ENCODE results near the gene SP100. TPM values are rescaled to one million over a fixed set of nuclear protein-coding genes. Genes with fewer than 3 reads are reported as not detected.

Gene SP100
- total and polyA plus RNA-seq, 2 of the 8 experiments (the other 6 are each of a cell fraction or from before 2014, with no cell fraction given), result 0.06 to 1.1 TPM

DNA sequence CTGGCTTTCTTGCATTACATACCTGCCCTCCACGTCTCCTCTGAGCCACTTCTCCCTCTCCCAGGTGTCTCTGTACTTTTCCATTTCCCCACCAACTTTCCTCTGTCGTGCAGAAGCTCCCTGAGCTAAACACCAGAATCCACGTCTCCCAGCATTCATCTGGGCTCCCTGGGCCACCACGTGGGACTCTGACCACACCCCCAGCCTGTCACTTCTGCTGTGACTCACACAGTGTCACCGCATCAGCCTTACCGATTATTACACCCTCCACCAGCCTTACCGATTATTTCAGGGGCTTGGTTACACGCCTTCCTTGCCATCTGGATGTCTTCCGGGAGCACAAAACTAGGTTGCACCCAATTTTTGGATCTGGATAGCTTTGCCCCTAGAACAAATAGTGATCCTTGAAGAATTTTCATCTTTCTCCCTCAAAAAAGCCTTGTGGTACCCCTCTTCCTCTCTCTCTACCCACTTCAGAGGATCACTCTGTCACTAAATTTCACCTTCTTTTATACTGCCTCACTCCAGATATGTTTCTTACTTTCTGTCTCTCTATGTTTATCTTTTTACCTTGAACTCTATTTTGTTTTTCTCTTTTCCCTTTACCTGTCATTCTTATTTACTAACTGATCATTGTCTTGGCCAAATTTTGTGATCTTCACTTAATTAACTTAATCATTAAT is 159.8 kb downstream of the SP100 start:
- Histone ChIP-seq H3K4ac (replicated peaks; ENCODE audit: insufficient read length, low read depth, low read length) (no peak overlapping the region), H4K91ac (replicated peaks; ENCODE audit: insufficient read length, low read length) (no peak overlapping the region), H2BK12ac (ENCODE audit: low read depth, low read length) (no peak overlapping the region), H3K36me3 (ENCODE audit: control insufficient read depth in 2 of 4, insufficient read depth in 4 of 4, low read length in 3 of 4) (no peaks in the 10 kb centered on the region), H3K23me2 (ENCODE audit: low read depth, low read length) (no peaks in the 10 kb centered on the region), H4K5ac (ENCODE audit: insufficient read length, low read depth, low read length) (no peak overlapping the region), H3K9ac (replicated peaks in 1 of 4; ENCODE audit: extremely low read depth in 1 of 4, low read depth in 3 of 4, low read length in 3 of 4) (no peak overlapping the region), H3K4me1 (replicated peaks in 1 of 4; ENCODE audit: control insufficient read depth in 3 of 4, insufficient read depth in 4 of 4, low read length in 3 of 4) (no peaks in the 10 kb centered on the region), H3K9me3 (ENCODE audit: insufficient read depth in 2 of 2, low read depth in 1 of 2, low read length in 1 of 2) (peaks cover 10 to 14% of the 10 kb centered on the region in 2 experiments; a peak in 3 of 4 replicates), H2BK15ac (ENCODE audit: low read length) (no peak overlapping the region), H3K14ac (ENCODE audit: insufficient read length) (no peak overlapping the region), H2BK120ac (replicated peaks; ENCODE audit: low read depth, low read length) (no peak overlapping the region), H4K20me1 (replicated peaks in 1 of 2; ENCODE audit: control insufficient read depth in 1 of 2, insufficient read depth in 2 of 2, low read length in 2 of 2) (no peaks in the 10 kb centered on the region), H2BK5ac (ENCODE audit: low read depth, low read length) (no peak overlapping the region), H3K27me3 (replicated peaks in 1 of 4; ENCODE audit: control insufficient read depth in 3 of 4, extremely low read depth in 1 of 4, insufficient read depth in 3 of 4, low read length in 3 of 4) (no peaks in the 10 kb centered on the region), H3K23ac (ENCODE audit: insufficient read length) (no peak overlapping the region), H4K8ac (ENCODE audit: extremely low read depth, insufficient read depth, low read length) (0 out of 2 replicates have a peak overlapping the region, but pooled peaks have one; percentile 6), H3K79me1 (ENCODE audit: low read depth, low read length) (no peaks in the 10 kb centered on the region), H3K4me2 (ENCODE audit: insufficient read depth in 1 of 2, low read depth in 2 of 2, low read length in 2 of 2) (no peak overlapping the region), H3K18ac (ENCODE audit: extremely low read depth, low read length) (no peak overlapping the region), H3K4me3 (ENCODE audit: extremely low read depth in 1 of 4, insufficient read depth in 2 of 4, low read depth in 3 of 4, low read length in 4 of 4) (no peak overlapping the region), H2AFZ (ENCODE audit: low read length) (peak overlapping the region; percentile 7; the same call in 1 of the 2 replicates), H3K27ac (ENCODE audit: low read depth, low read length) (no peak overlapping the region), H3K56ac (replicated peaks; ENCODE audit: insufficient read length, low read depth, low read length) (no peak overlapping the region), H2AK5ac (ENCODE audit: low read depth, low read length) (no peak overlapping the region), H3K79me2 (ENCODE audit: control insufficient read depth in 1 of 2, insufficient read depth in 2 of 2, low read length in 2 of 2) (no peaks in the 10 kb centered on the region), H2BK20ac (ENCODE audit: low read length) (no peak overlapping the region)
- POLR2A ChIA-PET (ENCODE audit: partially characterized antibody), result no interaction called here
- WGBS, 2 experiments (ENCODE audit: extremely low coverage in 1 of 2, insufficient coverage in 1 of 2, insufficient read length in 1 of 2, insufficient replicate concordance in 2 of 2, low coverage in 1 of 2, low lambda C conversion rate in 2 of 2, missing lambda C conversion rate in 1 of 2), result 86% methylated on average over 9 of the region's 9 CpGs; no CpG with 5 or more reads in 1 of the 2 experiments
- no peak for FAIRE-seq
- CTCF ChIA-PET (ENCODE audit: partially characterized antibody), result no interaction called here
- DNase-seq (ENCODE audit: low read depth in 1 of 2, low spot score in 2 of 2), result no peak
- no peak for TF ChIP-seq CHD2 (IDR thresholded peaks at IDR 0.05; ENCODE audit: low read length)
- no peak for TF ChIP-seq EZH2 (IDR thresholded peaks at IDR 0.05; ENCODE audit: low read depth, low read length, severe bottlenecking)
- TF ChIP-seq KDM5A (IDR thresholded peaks at IDR 0.05; ENCODE audit: low read length), result no peak
- TF ChIP-seq CBX8 (IDR thresholded peaks at IDR 0.05; ENCODE audit: borderline replicate concordance, low read depth, low read length), result no peak
- TF ChIP-seq SAP30 (IDR thresholded peaks at IDR 0.05; ENCODE audit: insufficient read depth, insufficient replicate concordance, low read length), result no peak
- no peak for TF ChIP-seq CEBPB (IDR thresholded peaks at IDR 0.05; ENCODE audit: low read depth, low read length)
- TF ChIP-seq ASH2L (IDR thresholded peaks at IDR 0.05; ENCODE audit: low read length), result no peak
- no peak for TF ChIP-seq CHD1 (IDR thresholded peaks at IDR 0.05; ENCODE audit: low read depth, low read length)
- TF ChIP-seq KDM1A (IDR thresholded peaks at IDR 0.05; ENCODE audit: borderline replicate concordance, low read length), result no peak
- no peak for TF ChIP-seq NRF1 (IDR thresholded peaks at IDR 0.05; ENCODE audit: low read depth, low read length)
- no peak for TF ChIP-seq CTBP2 (IDR thresholded peaks at IDR 0.05; ENCODE audit: borderline replicate concordance, insufficient read depth, insufficient read length, low read length)
- no peak for TF ChIP-seq SP2 (IDR thresholded peaks at IDR 0.05; ENCODE audit: low read length)
